ENCODE measurements around the gene TSC2.
"Not testable (repeated sequence)": the region's sequence is repeated elsewhere in the genome, so short reads cannot be mapped to it uniquely, and the experiment has no call there.

TSC2 gene

DNA sequence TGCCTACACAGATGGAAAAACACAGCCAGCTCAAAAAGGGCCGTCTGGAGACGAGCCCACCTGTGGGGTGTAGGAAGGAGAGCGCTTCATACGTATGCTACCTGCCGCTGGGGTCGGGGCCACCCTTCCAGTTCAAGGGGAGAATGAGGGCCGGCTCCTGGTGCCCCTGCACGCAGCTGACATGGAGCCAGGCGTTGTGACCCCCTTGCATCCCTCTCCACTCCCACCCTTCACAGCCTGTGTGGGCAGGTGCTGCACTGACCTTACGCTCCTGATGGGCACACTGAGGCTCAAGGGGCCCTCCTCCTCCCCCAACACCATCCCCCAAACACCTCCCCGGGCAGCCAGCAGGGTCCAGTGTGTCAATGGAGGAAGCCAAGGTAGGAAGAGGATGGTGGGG is 77.8 kb downstream of the TSC2 start:
- DNase-seq: not testable (repeated sequence)

DNA sequence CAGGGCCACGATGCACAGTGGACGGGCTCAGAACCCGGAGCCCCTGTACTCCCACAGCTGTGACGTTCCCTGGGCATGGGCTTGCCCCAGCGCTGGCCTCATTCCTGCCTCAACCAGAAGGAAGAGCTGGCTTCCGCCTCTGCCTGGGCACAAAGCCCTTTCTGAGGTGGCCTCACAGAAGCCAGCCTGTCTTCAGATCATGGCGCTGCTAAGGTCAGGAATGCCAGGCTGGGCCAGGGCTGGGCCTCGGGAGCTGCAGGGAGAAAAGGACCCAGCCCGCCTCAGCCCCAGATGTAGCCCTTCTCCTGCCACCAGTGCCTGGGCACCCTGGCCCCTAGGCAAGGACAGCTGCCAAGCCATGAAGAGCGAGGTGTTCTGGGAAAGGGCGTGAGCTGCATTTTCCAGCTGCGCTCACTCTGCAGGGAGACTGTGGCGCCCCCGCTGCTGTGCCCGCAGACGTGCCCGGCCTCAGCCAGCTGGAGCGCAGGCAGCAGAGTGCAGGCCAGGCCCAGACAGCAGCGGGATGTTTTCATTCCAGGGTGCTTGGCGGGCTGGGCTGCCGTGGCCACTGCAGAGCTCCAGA is 78.5 kb downstream of the TSC2 start:
- DNase-seq: not testable (repeated sequence)

DNA sequence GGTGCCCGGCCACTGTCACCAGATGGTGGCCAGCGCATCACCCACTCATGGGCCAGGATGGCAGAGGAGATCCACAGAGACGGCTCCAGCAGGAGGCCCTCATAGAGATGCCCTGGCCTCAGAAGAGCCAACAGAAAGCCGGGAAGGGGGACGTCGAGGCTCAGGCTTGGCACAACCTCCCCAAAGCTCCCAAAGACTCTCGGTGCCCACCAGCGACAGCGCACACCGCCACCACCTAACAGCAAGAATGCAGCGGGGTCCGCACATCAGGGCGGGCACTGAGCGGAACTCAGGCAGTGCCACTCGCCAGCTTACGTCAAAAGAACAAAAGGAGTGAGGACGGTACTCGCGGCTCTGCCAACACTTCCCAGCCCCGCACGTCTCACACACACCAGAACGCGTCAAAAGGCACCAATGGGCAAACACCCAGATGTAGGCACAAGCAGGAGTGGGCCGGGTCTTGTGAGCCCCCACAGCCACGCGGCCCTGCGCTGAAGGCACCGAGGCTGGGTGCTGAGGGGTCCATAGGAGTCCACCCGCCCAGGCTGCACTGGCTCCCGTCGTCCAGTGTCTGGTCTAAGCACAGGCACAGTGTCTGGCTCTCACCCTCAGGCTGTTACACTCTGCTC is 79.3 kb downstream of the TSC2 start:
- not testable (repeated sequence) for DNase-seq

DNA sequence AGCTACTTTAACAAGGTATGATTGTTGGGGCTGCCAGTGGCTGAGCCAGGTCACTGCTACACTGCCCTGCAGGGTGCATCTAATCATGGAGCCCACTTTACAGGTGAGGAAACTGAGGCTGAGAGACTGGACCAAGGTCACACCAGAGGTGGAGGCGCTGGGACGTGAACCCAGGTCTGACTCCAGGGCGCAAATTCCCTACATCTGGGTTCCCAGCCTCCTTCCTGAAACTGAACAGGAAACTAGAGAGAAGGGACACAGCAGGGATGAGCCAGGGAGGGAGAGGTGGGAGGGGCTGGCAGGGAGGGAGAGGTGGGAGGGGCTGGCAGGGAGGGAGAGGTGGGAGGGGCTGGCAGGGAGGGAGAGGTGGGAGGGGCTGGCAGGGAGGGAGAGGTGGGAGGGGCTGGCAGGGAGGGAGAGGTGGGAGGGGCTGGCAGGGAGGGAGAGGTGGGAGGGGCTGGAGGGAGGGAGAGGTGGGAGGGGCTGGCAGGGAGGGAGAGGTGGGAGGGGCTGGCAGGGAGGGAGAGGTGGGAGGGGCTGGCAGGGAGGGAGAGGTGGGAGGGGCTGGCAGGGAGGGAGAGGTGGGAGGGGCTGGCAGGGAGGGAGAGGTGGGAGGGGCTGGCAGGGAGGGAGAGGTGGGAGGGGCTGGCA is 80.0 kb downstream of the TSC2 start:
- DNase-seq: not testable (repeated sequence)

DNA sequence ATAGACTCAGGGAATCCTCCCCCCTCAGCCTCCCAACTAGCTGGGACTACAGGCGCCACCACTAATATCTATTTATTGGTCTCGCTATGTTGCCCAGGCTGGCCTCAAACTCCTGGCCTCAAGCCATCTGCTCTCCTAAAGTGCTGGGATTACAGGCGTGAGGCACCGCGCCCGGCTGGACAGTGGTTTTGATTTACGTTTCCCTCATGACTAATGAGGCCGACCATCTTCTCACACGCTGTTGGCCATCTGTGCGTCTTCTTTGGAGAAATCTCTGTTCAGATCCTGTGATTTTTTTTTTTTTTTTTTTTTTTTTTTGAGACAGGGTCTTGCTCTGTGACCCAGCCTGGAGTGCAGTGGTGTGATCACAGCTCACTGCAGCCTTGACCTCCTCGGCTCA is 81.5 kb downstream of the TSC2 start:
- DNase-seq: not testable (repeated sequence)

DNA sequence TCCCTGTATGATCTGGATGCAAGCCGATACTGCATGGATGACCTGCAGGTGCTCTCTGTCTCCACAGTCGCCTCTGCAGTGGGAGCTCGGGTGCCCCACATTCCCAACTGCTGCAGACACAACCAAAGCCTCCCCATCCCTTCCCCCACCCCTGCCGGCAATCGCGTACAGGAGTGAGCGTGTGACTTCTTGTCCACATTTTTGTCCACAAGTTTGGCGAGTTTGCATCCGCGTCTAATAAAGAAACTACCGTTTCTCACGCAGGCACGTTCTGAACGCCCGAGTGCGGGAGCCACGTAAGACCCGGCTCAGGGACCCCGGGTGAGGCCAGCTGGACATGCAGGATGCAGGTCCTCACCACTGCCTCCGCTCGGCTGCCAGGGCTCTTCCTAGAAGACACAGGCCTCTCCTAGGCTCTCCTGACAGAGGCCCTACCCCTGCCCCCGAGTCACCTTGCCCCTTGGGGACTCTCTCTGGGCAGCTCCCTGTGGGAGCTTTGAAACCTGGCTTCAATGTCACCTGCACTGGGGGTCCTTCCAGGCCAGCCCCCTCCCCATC is 82.2 kb downstream of the TSC2 start:
- DNase-seq: not testable (repeated sequence)

DNA sequence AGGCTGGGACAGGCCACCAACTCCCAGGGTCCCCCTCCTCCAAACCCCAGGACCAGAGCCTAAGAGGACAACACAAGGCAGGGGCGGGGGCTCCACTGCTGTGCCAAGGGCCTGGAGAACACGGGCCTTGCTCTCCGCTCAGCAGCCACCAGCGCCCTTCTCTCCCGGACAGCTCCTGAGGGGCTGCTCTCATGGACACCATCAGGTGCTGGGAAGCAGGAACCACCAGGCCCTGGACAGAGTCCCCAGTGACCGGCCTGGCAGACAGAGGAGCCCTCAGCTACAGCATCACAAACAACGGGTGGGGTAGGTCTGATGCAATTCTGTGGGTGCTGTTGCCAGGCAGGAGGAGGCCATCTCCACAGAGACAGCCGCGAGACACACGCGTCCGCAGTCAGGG is 86.0 kb downstream of the TSC2 start:
- not testable (repeated sequence) for DNase-seq

DNA sequence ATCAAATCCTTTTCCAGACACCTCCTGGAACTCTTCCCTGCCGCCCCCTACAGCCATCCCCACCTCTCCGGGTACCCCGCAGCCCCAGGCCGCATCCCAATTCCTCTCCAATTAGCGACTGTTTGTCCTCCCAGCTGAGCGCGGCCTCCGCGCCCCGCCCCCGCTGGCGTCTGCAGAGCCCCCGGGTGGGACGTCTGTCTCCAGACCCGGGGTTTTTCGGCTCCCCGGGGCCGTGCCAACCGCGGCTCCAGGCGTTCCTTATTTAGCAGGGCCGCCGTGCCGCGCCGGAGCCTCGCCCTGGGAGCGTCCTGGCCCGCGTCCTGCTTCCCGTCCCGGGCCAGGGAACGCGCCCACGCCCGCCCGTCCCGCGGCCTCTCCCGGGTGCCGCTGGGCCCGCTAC is 87.3 kb downstream of the TSC2 start:
- not testable (repeated sequence) for DNase-seq

DNA sequence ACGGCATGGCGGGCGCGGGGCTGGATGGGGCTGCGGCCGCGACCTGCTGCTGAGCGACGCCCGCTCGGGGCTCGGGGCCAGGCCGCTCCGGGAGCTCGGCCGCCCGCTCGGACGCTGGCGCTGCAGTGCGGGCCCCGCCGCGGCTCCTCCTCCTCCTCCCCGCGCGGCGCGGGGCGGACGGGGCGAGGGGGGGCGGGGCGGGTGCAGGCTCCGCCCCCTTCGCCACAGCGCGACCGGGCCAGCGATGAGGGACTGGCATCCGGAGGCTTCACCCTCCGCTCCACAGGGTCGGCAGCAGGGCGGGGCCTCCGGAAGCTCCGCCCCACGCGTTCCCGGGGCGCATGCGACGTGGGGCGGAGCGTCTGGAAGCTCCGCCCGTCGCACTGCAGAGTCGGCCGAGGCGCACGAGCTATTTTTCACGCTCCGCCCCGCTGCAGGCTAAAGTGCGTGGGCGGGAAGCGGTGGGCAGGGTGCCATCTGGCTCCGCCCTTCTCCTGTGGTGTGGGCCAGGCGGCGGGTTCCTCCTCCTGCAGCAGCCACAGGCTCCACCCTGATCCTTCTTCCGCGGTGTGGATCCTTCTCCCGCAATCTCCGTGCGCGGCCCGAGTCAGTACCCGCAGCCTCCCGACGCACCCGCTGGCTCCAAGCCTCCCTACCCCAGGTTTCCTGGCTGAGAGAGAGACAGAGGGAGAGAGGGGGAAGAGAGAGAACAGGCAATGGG is 88.1 kb downstream of the TSC2 start, which contains the start of gene PKD1:
Gene PKD1 (minus strand): TSS at position 129 of the 721 bp plus-strand sequence. CDS start 209 bp downstream, outside the sequence.
- DNase-seq: peak; percentile 62

Data from NCI-H1105 treated with DMSO at 0.1 percent for 48 hours (cell line).